ENCODE data around the gene DTD1.

The DTD1 gene

GRCh38 chr20:18795366-18795765 is 207.5 kb downstream of the DTD1 start:
- DNase-seq (ENCODE audit: low spot score): no peak

DNA sequence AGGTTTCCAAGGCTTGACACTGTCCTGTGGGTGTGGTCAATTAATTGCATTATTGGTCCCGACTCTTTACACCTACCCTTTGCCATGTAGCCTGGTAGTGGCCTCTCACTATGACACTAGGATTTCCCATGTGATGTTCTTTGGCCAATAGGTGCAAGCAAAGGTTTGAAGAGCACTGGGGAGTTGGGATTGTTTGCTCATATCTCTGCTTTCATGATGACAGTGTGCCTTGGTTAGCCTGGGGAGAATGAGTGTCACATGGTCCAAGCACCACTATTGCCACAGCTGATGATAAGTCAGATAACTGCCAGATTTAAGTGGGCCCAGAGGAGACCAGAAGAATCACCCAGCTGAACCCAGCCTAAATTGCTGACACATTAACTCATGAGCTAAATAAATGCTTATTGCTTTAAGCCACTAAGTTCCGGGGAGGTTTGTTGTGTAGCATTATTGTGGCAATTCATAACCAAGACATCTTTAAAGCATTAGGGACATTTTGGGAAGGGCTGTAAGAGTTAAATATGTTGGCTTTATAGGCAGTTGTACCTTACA is 208.5 kb downstream of the DTD1 start:
- DNase-seq (ENCODE audit: low spot score): no peak

GRCh38 chr20:18801516-18801915 is 213.7 kb downstream of the DTD1 start:
- no peak for DNase-seq (ENCODE audit: low spot score)

- no peak for DNase-seq (ENCODE audit: low spot score)
Observed at GRCh38 chr20:18802012-18802634, 214.3 kb downstream of the DTD1 start.

- DNase-seq (ENCODE audit: low spot score): no peak
Observed at GRCh38 chr20:18805881-18806280, 218.0 kb downstream of the DTD1 start.

DNA sequence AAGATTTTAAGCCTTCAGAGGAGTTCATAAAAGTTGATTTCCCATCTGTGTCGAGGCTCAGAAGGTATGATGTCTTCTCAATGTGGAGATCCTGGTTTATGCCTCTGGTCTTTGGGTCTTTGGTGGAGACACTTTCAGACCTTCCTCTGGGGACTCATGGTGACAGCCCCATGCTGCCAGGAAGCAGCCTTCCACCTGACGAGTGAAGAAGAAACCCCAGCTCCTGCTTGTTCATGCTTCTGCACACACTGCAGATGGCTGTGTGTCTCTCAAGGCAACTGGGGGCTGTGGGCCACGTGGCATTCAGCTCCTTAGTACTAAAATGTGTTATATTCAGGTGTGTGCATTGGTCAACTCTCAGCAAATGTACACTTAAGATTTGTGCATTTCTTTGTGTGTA is 220.9 kb downstream of the DTD1 start:
- no peak for DNase-seq (ENCODE audit: low spot score)

- no peak for DNase-seq (ENCODE audit: low spot score)
Observed at GRCh38 chr20:18811186-18811585, 223.3 kb downstream of the DTD1 start.

DNA sequence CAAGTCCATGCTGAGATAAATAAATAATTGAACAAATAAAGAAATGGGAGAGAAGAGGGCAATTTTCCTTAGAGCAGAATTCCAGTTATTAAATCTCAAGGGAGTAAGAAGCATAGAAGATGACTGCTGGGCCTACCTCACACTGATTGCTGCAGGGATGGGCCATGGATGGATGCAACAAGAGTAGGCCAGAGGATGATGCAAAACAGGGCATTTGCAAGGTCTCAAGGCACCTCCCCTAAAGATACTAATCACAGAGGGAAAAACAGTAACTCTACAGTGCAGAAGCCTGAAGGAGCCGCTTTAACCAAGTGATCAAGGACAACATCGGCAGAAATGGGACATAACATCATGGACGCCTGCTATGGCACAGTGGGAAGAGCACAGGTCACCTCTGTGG is 224.1 kb downstream of the DTD1 start:
- DNase-seq (ENCODE audit: low spot score): no peak

DNA sequence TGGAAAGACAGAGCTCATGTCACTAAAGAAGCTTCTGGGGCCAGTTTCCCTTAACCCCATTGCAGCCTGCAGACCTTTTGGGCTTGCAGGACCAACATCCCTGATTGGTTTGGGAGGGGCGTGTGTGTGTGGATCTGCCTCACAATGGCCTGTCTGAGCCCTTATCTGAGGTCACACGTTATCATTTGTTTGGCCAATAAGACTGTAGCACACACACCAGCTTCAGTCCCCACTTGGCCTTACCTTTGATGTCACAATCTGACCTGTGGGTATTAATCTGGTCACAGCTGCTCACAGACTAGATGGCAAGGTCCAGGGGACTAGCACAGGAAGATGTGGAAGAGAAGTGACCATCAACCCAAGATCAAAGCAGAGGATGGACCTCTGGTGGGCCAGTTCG is 225.6 kb downstream of the DTD1 start, which contains the start of gene SCP2D1:
TSS of gene SCP2D1 (plus strand) at position 301 of the 400 bp plus-strand sequence. CDS start at position 334, 33 bp downstream.
- no peak for DNase-seq (ENCODE audit: low spot score)

- DNase-seq (ENCODE audit: low spot score): no peak
Observed at GRCh38 chr20:18815194-18815942, 227.5 kb downstream of the DTD1 start.

Measured in NAMALWA (cell line).